Right kidney (tissue), 1 donor: ENCODE results near the gene C4B.
"Not testable (repeated sequence)": the region's sequence is repeated elsewhere in the genome, so short reads cannot be mapped to it uniquely, and the experiment has no call there.

Experiments
- DNase-seq: peaks from one replicate; pipeline ENCODE4 v3.0.0-alpha.2; 2016

The C4B gene

GRCh38 chr6:32035283-32036013 lies 20.9 kb downstream of the C4B start:
- not testable (repeated sequence) for DNase-seq

GRCh38 chr6:32037136-32037535 lies 22.5 kb downstream of the C4B start:
- not testable (repeated sequence) for DNase-seq

- not testable (repeated sequence) for DNase-seq
These were observed 23.3 kb downstream of the C4B start, which contains the start of gene CYP21A2 for GRCh38 chr6:32037598-32038524. CYP21A2 (plus strand) TSS chr6:32038415; CDS start chr6:32038423, 8 bp downstream.

GRCh38 chr6:32038878-32039277 lies 24.3 kb downstream of the C4B start:
- DNase-seq, result not testable (repeated sequence)

- not testable (repeated sequence) for DNase-seq
These were observed 25.0 kb downstream of the C4B start for GRCh38 chr6:32039321-32040274.

GRCh38 chr6:32040299-32041049 lies 25.9 kb downstream of the C4B start:
- not testable (repeated sequence) for DNase-seq

- DNase-seq, result not testable (repeated sequence)
These were observed 26.4 kb downstream of the C4B start for GRCh38 chr6:32041050-32041321.

GRCh38 chr6:32041385-32041784 lies 26.8 kb downstream of the C4B start:
- DNase-seq, result not testable (repeated sequence)

- not testable (repeated sequence) for DNase-seq
These were observed 27.7 kb downstream of the C4B start for GRCh38 chr6:32042276-32042675.

- not testable (repeated sequence) for DNase-seq
These were observed 29.2 kb downstream of the C4B start for GRCh38 chr6:32043589-32044380.

GRCh38 chr6:32044916-32045315 lies 30.3 kb downstream of the C4B start:
- not testable (repeated sequence) for DNase-seq

GRCh38 chr6:32045811-32046449 lies 31.3 kb downstream of the C4B start:
- DNase-seq, result no peak

- no peak for DNase-seq
These were observed 32.0 kb downstream of the C4B start for GRCh38 chr6:32046450-32047083.

GRCh38 chr6:32047084-32047478 lies 32.5 kb downstream of the C4B start:
- no peak for DNase-seq

GRCh38 chr6:32047539-32047854 lies 32.9 kb downstream of the C4B start:
- no peak for DNase-seq

- DNase-seq, result peak; percentile 70
These were observed 33.5 kb downstream of the C4B start for GRCh38 chr6:32047855-32048766.

- DNase-seq, result not testable (repeated sequence)
These were observed 34.6 kb downstream of the C4B start for GRCh38 chr6:32049149-32049548.

- DNase-seq, result not testable (repeated sequence)
These were observed 35.1 kb downstream of the C4B start for GRCh38 chr6:32049736-32050135.

- no peak for DNase-seq
These were observed 36.0 kb downstream of the C4B start for GRCh38 chr6:32050562-32050961.
